Measurements from ENCODE around the gene TMEM232.

DNA sequence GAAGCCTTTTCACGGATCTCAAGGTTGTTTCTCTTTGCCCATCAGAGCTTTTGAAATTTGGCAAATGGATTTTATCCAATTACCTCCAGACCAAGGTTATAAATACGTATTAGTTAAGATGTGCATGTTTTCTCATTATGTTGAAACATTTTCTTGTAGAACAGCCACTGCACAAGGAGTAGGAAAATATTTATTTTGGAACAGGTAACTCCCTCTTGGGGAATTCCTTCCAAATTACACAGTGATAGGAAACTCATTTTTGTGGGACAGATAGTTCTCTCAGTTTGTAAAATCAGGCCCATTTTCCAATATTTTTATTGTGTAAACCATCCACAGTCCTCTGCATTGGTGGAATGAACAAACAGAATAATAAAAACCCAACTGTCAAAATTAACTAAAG is 23.0 kb downstream of the TMEM232 start:
- TF ChIP-seq EZH2phosphoT487 (IDR thresholded peaks at IDR 0.05; ENCODE audit: borderline replicate concordance, low read depth, low read length) (no peak), CTCF (conservative IDR thresholded peaks at IDR 0.05; ENCODE audit: low read length) (no peak)

Data from OCI-LY7 (cell line).